A549 (cell line): ENCODE results near the gene KDELR3.

ENCODE experiments used
- CEBPB ChIP-seq, 2 experiments: fragments of >200 bp in 1 of 2; sonication (Bioruptor Twin) in 1 of 2; formaldehyde crosslinking in 1 of 2; IDR thresholded peaks; 2 replicates each; pipeline ENCODE4 v1.6.1; 2012 to 2016
- CTCF ChIP-seq: fragments of >200 bp; sonication (Bioruptor Twin); formaldehyde crosslinking; IDR thresholded peaks from 3 replicates; pipeline ENCODE4 v1.5.1; 2016
- EP300 ChIP-seq, 2 experiments: fragments of >200 bp; sonication (Bioruptor Twin); formaldehyde crosslinking; IDR thresholded peaks; 2 replicates in 1 of 2; 3 replicates in 1 of 2; pipeline ENCODE4 v1.6.1; 2016 to 2017
- ESRRA ChIP-seq: fragments of 150-350 bp; IDR thresholded peaks from 2 replicates; pipeline ENCODE4 v1.6.1; 2014; ENCODE audit warnings: mild to moderate bottlenecking, low read length, borderline replicate concordance
- JUN ChIP-seq, 2 experiments: fragments of >200 bp; sonication (Bioruptor Twin); formaldehyde crosslinking; IDR thresholded peaks; 2 replicates in 1 of 2; 3 replicates in 1 of 2; pipeline ENCODE4 v1.6.1; 2016 to 2017
- NFE2L2 ChIP-seq: fragments of 150-350 bp; conservative IDR thresholded peaks from 2 replicates; pipeline ENCODE4 v1.6.1; 2014; ENCODE audit warnings: low read length
- POLR2A ChIP-seq: IDR thresholded peaks from 2 replicates; pipeline ENCODE4 v1.6.1; 2012; ENCODE audit warnings: mild to moderate bottlenecking, low read length
- POLR2AphosphoS2 ChIP-seq: conservative IDR thresholded peaks from 2 replicates; pipeline ENCODE4 v1.6.1; 2012; ENCODE audit warnings: low read length, improper control_type of control experiment, inconsistent platforms
- RAD21 ChIP-seq, 2 experiments: fragments of >200 bp in 1 of 2; sonication (Bioruptor Twin) in 1 of 2; formaldehyde crosslinking in 1 of 2; IDR thresholded peaks in 1 of 2; conservative IDR thresholded peaks in 1 of 2; 2 replicates in 1 of 2; 3 replicates in 1 of 2; pipeline ENCODE4 v1.6.1; 2012 to 2018; ENCODE audit warnings: inconsistent platforms in 1 of 2
- SREBF2 ChIP-seq: fragments of 450-650 bp; IDR thresholded peaks from 2 replicates; pipeline ENCODE4 v1.6.1; 2014; ENCODE audit warnings: mild to moderate bottlenecking, moderate library complexity
- TF ChIP-seq, protein P1 (sequence below): IDR thresholded peaks from 2 replicates; pipeline ENCODE4 v1.6.1; 2012
- TF ChIP-seq, protein P2 (sequence below): fragments of 450-650 bp; IDR thresholded peaks from 2 replicates; pipeline ENCODE4 v1.6.1; 2014; ENCODE audit warnings: antibody characterized with exemption

DNA sequence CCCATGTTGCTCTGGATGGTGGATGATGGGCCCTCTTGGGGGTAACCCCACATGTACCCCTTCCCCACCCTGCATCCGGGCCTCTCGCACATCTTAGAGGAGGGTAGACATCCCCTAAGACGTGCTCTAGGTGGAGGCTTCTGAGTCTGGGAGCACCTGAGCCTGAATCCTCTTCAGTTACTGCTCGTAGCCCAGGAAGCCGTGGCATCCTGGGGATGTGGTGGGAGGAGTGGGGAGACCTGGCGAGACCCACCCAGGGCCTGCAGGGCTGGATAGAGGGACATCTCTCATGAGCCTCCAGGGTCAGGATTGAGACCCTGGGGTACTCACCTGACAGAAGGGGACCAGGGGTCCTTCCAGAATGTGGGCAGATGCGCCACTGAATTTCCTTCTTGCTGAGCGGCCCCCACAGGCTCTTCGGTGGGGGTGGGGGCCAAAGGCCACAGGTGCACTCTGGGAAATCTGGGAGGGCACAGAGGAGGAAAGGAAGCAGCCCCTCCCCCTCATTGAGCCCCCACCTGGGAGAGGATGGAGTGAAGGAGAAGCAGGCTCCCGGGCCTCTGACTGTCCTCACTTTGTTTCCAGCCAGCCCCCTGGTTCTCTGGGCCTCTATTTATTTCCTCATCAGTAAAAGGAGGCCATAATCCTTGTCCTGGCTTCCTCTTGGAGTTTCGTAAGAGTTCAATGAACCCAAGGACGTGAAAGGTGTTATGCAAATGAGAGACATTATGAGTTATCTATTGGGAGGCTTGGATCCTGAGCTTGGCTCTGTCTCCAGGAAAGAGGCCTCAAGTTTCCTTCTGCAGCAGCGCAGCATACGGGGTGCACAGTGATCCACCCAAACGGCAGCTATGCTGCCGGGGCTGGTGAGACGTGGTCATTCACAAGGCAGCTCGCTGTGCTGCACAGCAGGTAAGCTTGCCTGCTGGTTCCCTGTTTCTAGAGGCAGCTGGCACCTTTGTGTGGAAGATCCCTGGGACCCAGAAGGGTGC is 44.1 kb upstream of the KDELR3 start:
- TF ChIP-seq CTCF (no peak), JUN (IDR thresholded peaks at IDR 0.05) (no peak), CEBPB (IDR thresholded peaks at IDR 0.05) (no peak), POLR2AphosphoS2 (no peak), EP300 (IDR thresholded peaks at IDR 0.05) (no peak), RAD21 (conservative IDR thresholded peaks at IDR 0.05 in 1 of 2, IDR thresholded peaks at IDR 0.05 in 1 of 2) (no peak), ESRRA (no peak), NFE2L2 (no peak), POLR2A (no peak), SREBF2 (no peak)
- TF ChIP-seq, protein P1, sequence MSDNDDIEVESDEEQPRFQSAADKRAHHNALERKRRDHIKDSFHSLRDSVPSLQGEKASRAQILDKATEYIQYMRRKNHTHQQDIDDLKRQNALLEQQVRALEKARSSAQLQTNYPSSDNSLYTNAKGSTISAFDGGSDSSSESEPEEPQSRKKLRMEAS = no peak
- TF ChIP-seq, protein P2, sequence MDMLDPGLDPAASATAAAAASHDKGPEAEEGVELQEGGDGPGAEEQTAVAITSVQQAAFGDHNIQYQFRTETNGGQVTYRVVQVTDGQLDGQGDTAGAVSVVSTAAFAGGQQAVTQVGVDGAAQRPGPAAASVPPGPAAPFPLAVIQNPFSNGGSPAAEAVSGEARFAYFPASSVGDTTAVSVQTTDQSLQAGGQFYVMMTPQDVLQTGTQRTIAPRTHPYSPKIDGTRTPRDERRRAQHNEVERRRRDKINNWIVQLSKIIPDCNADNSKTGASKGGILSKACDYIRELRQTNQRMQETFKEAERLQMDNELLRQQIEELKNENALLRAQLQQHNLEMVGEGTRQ = no peak
